Left ventricle myocardium inferior (tissue), 1 donor: ENCODE results near the gene TWSG1. TPM values are rescaled to one million over a fixed set of nuclear protein-coding genes. Genes with fewer than 3 reads are reported as not detected.
"Not testable (repeated sequence)": the region's sequence is repeated elsewhere in the genome, so short reads cannot be mapped to it uniquely, and the experiment has no call there.

Source experiments
- DNase-seq: peaks from one replicate; pipeline ENCODE4 v3.0.0-alpha.2; 2020
- H3K27ac ChIP-seq: fragments of 200-600 bp; replicated peaks from 2 replicates; pipeline ENCODE4 v1.8.0; 2021
- H3K27me3 ChIP-seq: fragments of 200-600 bp; 2 replicates; pipeline ENCODE4 v1.8.0; 2021; ENCODE audit warnings: low read depth
- H3K36me3 ChIP-seq: fragments of 200-600 bp; 2 replicates; pipeline ENCODE4 v1.8.0; 2021
- H3K4me1 ChIP-seq: fragments of 200-600 bp; 2 replicates; pipeline ENCODE4 v1.8.0; 2021
- H3K4me3 ChIP-seq: fragments of 200-600 bp; 2 replicates; pipeline ENCODE4 v1.8.0; 2021; ENCODE audit warnings: mild to moderate bottlenecking, moderate library complexity
- H3K9me3 ChIP-seq: fragments of 200-600 bp; replicated peaks from 2 replicates; pipeline ENCODE4 v1.8.0; 2021
- intact Hi-C: fragments of 100-400 bp; cut with micrococcal nuclease; formaldehyde crosslinking; loops from one replicate; pipeline ENCODE4 v1.11.0; 2022
- total RNA-seq: library from RNA; stranded (reverse); fragmentation: NEBNext Ultra II Directional; extraction: Animal tissue kit (Norgen Biotek cat#: 25700); gene quantifications from one replicate; pipeline ENCODE4 v1.2.1, GENCODE V29; 2021
- TF ChIP-seq, protein P1 (sequence below): fragments of 200-600 bp; IDR thresholded peaks from 2 replicates; pipeline ENCODE4 v1.8.0; 2021; ENCODE audit warnings: antibody characterized with exemption, mild to moderate bottlenecking, borderline replicate concordance
- donor health status: DM: no; HTN: yes; CAD: no; lungs with severe emphysema.

TWSG1 gene
- total RNA-seq, 1 donor from 2014 or later = 12.1 TPM

- no peak overlapping the region for H3K4me3 ChIP-seq
- intact Hi-C loops = no loop called here
- H3K9me3 ChIP-seq = peaks cover 15% of the 10 kb centered on the region
- no peak for DNase-seq
- peaks cover 7% of the 10 kb centered on the region for H3K27me3 ChIP-seq
- H3K27ac ChIP-seq = no peak overlapping the region
- no peaks in the 10 kb centered on the region for H3K36me3 ChIP-seq
- TF ChIP-seq, protein P1, sequence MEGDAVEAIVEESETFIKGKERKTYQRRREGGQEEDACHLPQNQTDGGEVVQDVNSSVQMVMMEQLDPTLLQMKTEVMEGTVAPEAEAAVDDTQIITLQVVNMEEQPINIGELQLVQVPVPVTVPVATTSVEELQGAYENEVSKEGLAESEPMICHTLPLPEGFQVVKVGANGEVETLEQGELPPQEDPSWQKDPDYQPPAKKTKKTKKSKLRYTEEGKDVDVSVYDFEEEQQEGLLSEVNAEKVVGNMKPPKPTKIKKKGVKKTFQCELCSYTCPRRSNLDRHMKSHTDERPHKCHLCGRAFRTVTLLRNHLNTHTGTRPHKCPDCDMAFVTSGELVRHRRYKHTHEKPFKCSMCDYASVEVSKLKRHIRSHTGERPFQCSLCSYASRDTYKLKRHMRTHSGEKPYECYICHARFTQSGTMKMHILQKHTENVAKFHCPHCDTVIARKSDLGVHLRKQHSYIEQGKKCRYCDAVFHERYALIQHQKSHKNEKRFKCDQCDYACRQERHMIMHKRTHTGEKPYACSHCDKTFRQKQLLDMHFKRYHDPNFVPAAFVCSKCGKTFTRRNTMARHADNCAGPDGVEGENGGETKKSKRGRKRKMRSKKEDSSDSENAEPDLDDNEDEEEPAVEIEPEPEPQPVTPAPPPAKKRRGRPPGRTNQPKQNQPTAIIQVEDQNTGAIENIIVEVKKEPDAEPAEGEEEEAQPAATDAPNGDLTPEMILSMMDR = no peak
- H3K4me1 ChIP-seq = peaks cover 7% of the 10 kb centered on the region
Observed at GRCh38 chr18:9449600-9450414, 115.2 kb downstream of the TWSG1 start.

DNA sequence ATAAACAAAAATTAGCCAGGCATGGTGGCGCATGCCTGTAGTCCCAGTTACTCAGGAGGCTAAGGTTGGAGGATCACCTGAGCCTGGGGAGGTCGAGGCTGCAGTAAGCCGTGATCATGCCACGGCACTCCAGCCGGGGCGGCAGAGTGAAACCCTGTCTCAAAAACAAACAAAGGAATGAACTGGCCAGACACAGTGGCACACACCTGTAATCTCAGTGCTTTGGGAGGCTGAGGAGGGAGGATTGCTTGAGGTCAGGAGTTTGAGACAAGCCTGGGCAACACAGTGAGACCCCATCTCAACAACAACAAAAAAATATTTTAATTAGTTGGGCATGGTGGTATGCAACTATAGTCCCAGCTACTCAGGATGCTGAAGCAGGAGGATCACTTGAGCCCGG, 116.3 kb downstream of the TWSG1 start:
- H3K4me3 ChIP-seq, H3K27ac ChIP-seq, intact Hi-C loops, H3K27me3 ChIP-seq, H3K4me1 ChIP-seq, DNase-seq, H3K36me3 ChIP-seq: not testable (repeated sequence)
- H3K9me3 ChIP-seq = peaks cover 26% of the 10 kb centered on the region

Other genes starting within 250 kb of the TWSG1 start
- gene NDUFV2, start 232.1 kb upstream of the TWSG1 start, total RNA-seq = 455 TPM
- gene ANKRD12, start 198.0 kb upstream of the TWSG1 start, total RNA-seq = 49.3 TPM
- gene RALBP1, start 140.7 kb downstream of the TWSG1 start, total RNA-seq = 46.2 TPM